Natural killer cell (primary cell): ENCODE measurements around the gene DENND1A. TPM values are rescaled to one million over a fixed set of nuclear protein-coding genes. Genes with fewer than 3 reads are reported as not detected.

ENCODE experiments used
- ATAC-seq, 3 donors: fragments of 150-1000 bp in 2 of 3; fragments of 200-7000 bp in 1 of 3; cut with Tn5 transposase; 1 replicate in 1 of 3; 2 replicates in 2 of 3; pipeline ENCODE4 v1.10.0; 2021; ENCODE audit warnings: mild to moderate bottlenecking in 2 of 3, moderate library complexity in 2 of 3
- DNase-seq, 2 donors: peaks; one replicate each; pipeline versions ENCODE4 v3.0.0 to v3.0.0-alpha.2; 2013 to 2021; ENCODE audit warnings: mixed read lengths in 1 of 2
- H3K27ac ChIP-seq: one replicate; pipeline ENCODE4 v1.5.1; 2013; ENCODE audit warnings: mild to moderate bottlenecking, low read length
- H3K27me3 ChIP-seq: one replicate; pipeline ENCODE4 v1.6.1; 2013; ENCODE audit warnings: low read length; ENCODE audit not compliant: control insufficient read depth, insufficient read depth
- H3K36me3 ChIP-seq: one replicate; pipeline ENCODE4 v1.6.1; 2013; ENCODE audit warnings: low read length; ENCODE audit not compliant: control insufficient read depth, insufficient read depth
- H3K4me1 ChIP-seq: one replicate; pipeline ENCODE4 v1.6.1; 2013; ENCODE audit warnings: low read length; ENCODE audit not compliant: control insufficient read depth, insufficient read depth
- H3K4me3 ChIP-seq: one replicate; pipeline ENCODE4 v1.5.1; 2013; ENCODE audit warnings: low read length
- H3K9me3 ChIP-seq: one replicate; pipeline ENCODE4 v1.6.1; 2013; ENCODE audit warnings: low read length; ENCODE audit not compliant: control insufficient read depth, insufficient read depth
- H3K27ac Mint-ChIP-seq, 2 donors: one replicate each; pipeline ENCODE4 v1.8.0; 2022; ENCODE audit warnings: mild to moderate bottlenecking in 2 of 2, mixed read lengths in 2 of 2, moderate library complexity in 1 of 2
- H3K27me3 Mint-ChIP-seq, 2 donors: one replicate each; pipeline ENCODE4 v1.8.0; 2022; ENCODE audit warnings: low read depth in 2 of 2, mixed read lengths in 2 of 2
- H3K36me3 Mint-ChIP-seq: one replicate; pipeline ENCODE4 v1.8.0; 2022; ENCODE audit warnings: mixed read lengths
- H3K4me1 Mint-ChIP-seq, 2 donors: one replicate each; pipeline ENCODE4 v1.8.0; 2022; ENCODE audit warnings: mixed read lengths in 2 of 2
- H3K4me3 Mint-ChIP-seq: one replicate; pipeline ENCODE4 v1.8.0; 2022; ENCODE audit warnings: mild to moderate bottlenecking, moderate library complexity, mixed read lengths
- H3K9me3 Mint-ChIP-seq, 2 donors: one replicate each; pipeline ENCODE4 v1.8.0; 2022; ENCODE audit warnings: mixed read lengths in 2 of 2
- CTCF ChIP-seq: fragments of 200-600 bp; IDR thresholded peaks from one replicate; pipeline ENCODE4 v1.8.0; 2022; ENCODE audit warnings: antibody characterized with exemption
- WGBS: methylation state at CpG from one replicate; pipeline ENCODE4 v1.1.7; 2013; ENCODE audit warnings: missing lambda C conversion rate; ENCODE audit not compliant: insufficient coverage; 5-methylcytosine and 5-hydroxymethylcytosine counted together
- intact Hi-C: fragments of 100-400 bp; cut with micrococcal nuclease; formaldehyde crosslinking; loops from one replicate; pipeline ENCODE4 v1.14.2; 2022
- total RNA-seq, 4 donors: library from RNA; stranded (reverse); fragments of 120-200 nt in 1 of 4; gene quantifications; one replicate each; pipeline versions ENCODE4 v1.2.3 to v1.2.4, GENCODE V29; 2013 to 2022

The DENND1A gene
- total RNA-seq, 3 donors from 2014 or later (not counting 1 experiment from before 2014, with no cell fraction given) = 27.8 to 37.6 (median 30.9) TPM

- H3K27ac ChIP-seq = no peak overlapping the region
- Mint-ChIP-seq H3K4me1 (peaks cover 27 to 29% of the 10 kb centered on the region in 2 donors), H3K36me3 (no peaks in the 10 kb centered on the region), H3K27me3 (peaks cover 6 to 25% of the 10 kb centered on the region in 2 donors), H3K4me3 (peak overlapping the region; percentile 67), H3K27ac (peak overlapping the region in 1 of 2 donors; percentile 70), H3K9me3 (no peaks in the 10 kb centered on the region)
- peak; percentile 70 to 91 (median 74) for ATAC-seq
- DNase-seq = peak in 1 of 2 donors; percentile 17
- H3K27me3 ChIP-seq = peaks cover 8% of the 10 kb centered on the region
- H3K4me3 ChIP-seq = no peak overlapping the region
- peaks cover 6% of the 10 kb centered on the region for H3K4me1 ChIP-seq
- intact Hi-C loops = no loop called here
- TF ChIP-seq CTCF = no peak
- no peaks in the 10 kb centered on the region for H3K36me3 ChIP-seq
- no peaks in the 10 kb centered on the region for H3K9me3 ChIP-seq
- WGBS = 49% methylated on average over 5 of the region's 8 CpGs
Observed at GRCh38 chr9:123775289-123776284, 154.3 kb downstream of the DENND1A start.

- 53% methylated on average over 2 of the region's 2 CpGs for WGBS
- DNase-seq = no peak
- H3K9me3 ChIP-seq = no peaks in the 10 kb centered on the region
- no peaks in the 10 kb centered on the region for H3K36me3 ChIP-seq
- H3K27ac ChIP-seq = no peak overlapping the region
- peaks cover 8% of the 10 kb centered on the region for H3K27me3 ChIP-seq
- no peak for ATAC-seq
- TF ChIP-seq CTCF = no peak
- Mint-ChIP-seq H3K4me3 (no peak overlapping the region), H3K27ac (no peak overlapping the region), H3K9me3 (no peaks in the 10 kb centered on the region), H3K27me3 (peaks cover 5 to 25% of the 10 kb centered on the region in 2 donors), H3K36me3 (no peaks in the 10 kb centered on the region), H3K4me1 (peaks cover 30 to 34% of the 10 kb centered on the region in 2 donors)
- intact Hi-C loops = no loop called here
- peaks cover 6% of the 10 kb centered on the region for H3K4me1 ChIP-seq
- H3K4me3 ChIP-seq = no peak overlapping the region
Observed at GRCh38 chr9:123773783-123774182, 156.1 kb downstream of the DENND1A start.

- H3K27ac Mint-ChIP-seq = no peak overlapping the region
- H3K9me3 Mint-ChIP-seq = no peaks in the 10 kb centered on the region
- Histone ChIP-seq H3K9me3 (no peaks in the 10 kb centered on the region), H3K4me3 (no peak overlapping the region), H3K4me1 (peaks cover 6% of the 10 kb centered on the region), H3K27me3 (peaks cover 8% of the 10 kb centered on the region), H3K36me3 (no peaks in the 10 kb centered on the region), H3K27ac (no peak overlapping the region)
- H3K27me3 Mint-ChIP-seq = peaks cover 5 to 25% of the 10 kb centered on the region in 2 donors
- no peak overlapping the region for H3K4me3 Mint-ChIP-seq
- TF ChIP-seq CTCF = no peak
- H3K4me1 Mint-ChIP-seq = peaks cover 30 to 34% of the 10 kb centered on the region in 2 donors
- DNase-seq (no peak), ATAC-seq (no peak)
- WGBS = 88% methylated on average over 1 of the region's 1 CpG
- intact Hi-C loops = no loop called here
- no peaks in the 10 kb centered on the region for H3K36me3 Mint-ChIP-seq
Observed at GRCh38 chr9:123772967-123773366, 157.0 kb downstream of the DENND1A start.
